ENCODE data around the gene PLXNA2. TPM values are rescaled to one million over a fixed set of nuclear protein-coding genes. Genes with fewer than 3 reads are reported as not detected.

The PLXNA2 gene
- total RNA-seq, 2 experiments from 2014 or later: 0.13 to 0.23 TPM

- H3K27ac Mint-ChIP-seq: no peak overlapping the region
- TF ChIP-seq CTCF (IDR thresholded peaks at IDR 0.05): no peak
- no peaks in the 10 kb centered on the region for H3K9me3 Mint-ChIP-seq
- no peaks in the 10 kb centered on the region for H3K4me1 Mint-ChIP-seq (ENCODE audit: low read depth)
- ATAC-seq: no peak
- CTCF ChIA-PET: interaction anchor here (0.7 to 1.2 kb wide), 2 partner anchors 11 to 45 kb away, joined by 3 read pairs; no protein-coding TSS in a partner anchor
- intact Hi-C loops (cut with micrococcal nuclease): no loop called here
- H3K27me3 Mint-ChIP-seq: peaks cover 7% of the 10 kb centered on the region
- POLR2A ChIA-PET: interaction anchor here (0.8 kb wide), 1 partner anchor 26 kb away, joined by 4 read pairs; no protein-coding TSS in a partner anchor
- H3K36me3 Mint-ChIP-seq (ENCODE audit: low read depth): no peaks in the 10 kb centered on the region
- no peak for DNase-seq
- no peak overlapping the region for H3K4me3 Mint-ChIP-seq
These were observed 45.5 kb upstream of the PLXNA2 start for GRCh38 chr1:208289716-208290115.

DNA sequence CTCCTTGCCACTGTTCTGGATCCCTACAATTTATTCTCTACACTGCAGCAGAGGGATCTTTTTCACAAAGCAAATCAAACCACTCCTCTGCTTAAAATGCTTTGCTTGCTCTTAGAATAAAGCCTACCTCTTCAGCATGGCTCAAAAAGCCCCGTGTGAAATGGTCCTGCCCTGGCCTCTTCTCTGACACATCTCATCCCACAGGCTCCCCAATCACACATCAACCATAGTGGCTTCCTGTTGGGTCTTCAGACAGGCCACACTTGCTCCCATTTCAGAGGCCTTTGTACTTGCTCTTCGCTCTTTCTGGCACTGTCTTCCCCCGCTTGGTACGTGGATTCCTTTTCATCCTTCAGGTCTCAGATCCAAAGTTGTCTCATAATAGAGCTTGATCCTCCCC lies 44.3 kb upstream of the PLXNA2 start:
- no peak overlapping the region for H3K4me3 Mint-ChIP-seq
- H3K27me3 Mint-ChIP-seq: peaks cover 7% of the 10 kb centered on the region
- TF ChIP-seq CTCF (IDR thresholded peaks at IDR 0.05): no peak
- no peaks in the 10 kb centered on the region for H3K4me1 Mint-ChIP-seq (ENCODE audit: low read depth)
- intact Hi-C loops (cut with micrococcal nuclease): no loop called here
- ChIA-PET POLR2A (interaction anchor here (0.7 kb wide), 1 partner anchor 43 kb away, joined by 3 read pairs; no protein-coding TSS in a partner anchor), CTCF (no interaction called here)
- DNase-seq (no peak), ATAC-seq (no peak)
- H3K9me3 Mint-ChIP-seq: no peaks in the 10 kb centered on the region
- H3K36me3 Mint-ChIP-seq (ENCODE audit: low read depth): no peaks in the 10 kb centered on the region
- no peak overlapping the region for H3K27ac Mint-ChIP-seq

DNA sequence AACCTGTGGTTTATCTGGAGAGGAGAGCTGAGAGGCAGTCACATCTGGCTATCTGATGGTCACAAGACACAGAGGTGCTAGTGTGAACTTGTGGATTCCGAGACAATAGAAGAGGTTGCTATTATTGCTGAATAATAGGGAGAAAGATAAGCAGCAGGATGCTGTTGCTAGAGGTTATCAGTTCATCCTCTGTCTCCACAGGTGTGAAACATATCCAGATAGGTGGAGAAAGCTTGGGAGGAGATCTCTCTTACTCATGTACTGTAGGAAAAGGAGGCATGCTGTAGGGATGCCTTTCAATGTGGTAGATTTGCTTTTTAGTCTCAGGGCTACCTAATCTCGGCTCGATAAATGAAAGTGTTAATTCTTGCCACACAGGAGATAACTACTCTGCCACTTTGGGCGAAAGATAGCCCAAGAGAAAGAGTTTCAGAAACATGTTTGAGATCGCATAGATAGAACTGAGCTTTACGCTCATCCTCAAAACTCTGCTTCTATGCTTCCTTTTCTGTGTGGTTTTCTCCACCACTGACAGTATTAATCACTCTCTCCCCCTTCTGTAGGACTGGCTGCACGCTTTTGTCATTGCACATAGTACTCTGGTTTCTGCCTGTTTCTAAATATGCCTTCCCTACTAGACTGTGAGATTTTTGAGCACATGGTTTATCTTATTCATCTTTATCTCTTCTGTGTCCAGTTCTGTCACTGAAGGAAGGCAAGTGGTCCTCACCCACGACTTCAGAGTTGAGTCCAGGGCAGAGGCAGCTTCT lies 36.7 kb upstream of the PLXNA2 start:
- POLR2A ChIA-PET: no interaction called here

DNA sequence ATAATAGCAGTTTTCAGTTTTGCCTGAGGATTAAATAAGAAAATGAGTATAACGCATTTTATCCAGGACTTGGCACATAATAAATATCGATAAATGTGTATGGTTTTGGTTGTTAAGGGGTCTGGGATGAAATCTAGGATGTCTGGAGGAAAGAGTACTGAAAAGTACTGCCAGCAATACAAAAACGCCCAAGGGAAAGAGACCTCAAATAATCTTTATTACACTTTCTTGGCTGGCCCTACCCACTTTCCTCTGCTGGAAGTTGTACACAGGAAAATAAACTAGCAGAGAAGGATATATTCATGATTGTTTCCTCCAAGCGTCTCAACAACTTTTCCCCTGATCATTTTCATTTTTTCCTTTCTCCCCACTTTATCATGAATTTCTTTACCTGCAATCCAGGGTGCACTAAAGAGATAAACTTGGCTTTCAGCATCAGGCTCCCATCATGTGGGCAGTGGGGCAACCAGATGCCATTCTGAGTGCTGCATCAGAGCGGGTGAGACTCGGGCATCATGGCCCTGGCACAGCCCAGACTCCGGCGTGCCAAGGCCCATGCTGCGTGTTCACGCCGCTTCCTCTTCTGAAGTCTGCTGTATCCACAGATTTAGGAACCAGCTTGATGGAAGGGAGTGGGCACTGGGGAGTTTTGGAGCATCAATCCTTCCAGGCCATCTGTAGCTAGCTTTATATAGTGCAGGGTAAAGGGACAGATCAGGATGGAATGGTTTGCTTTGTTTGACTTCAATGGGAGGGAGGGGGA lies 35.8 kb upstream of the PLXNA2 start:
- H3K9me3 Mint-ChIP-seq: no peaks in the 10 kb centered on the region
- H3K36me3 Mint-ChIP-seq (ENCODE audit: low read depth): no peaks in the 10 kb centered on the region
- no peaks in the 10 kb centered on the region for H3K4me1 Mint-ChIP-seq (ENCODE audit: low read depth)
- ChIA-PET POLR2A (no interaction called here), CTCF (no interaction called here)
- intact Hi-C loops (cut with micrococcal nuclease): no loop called here
- H3K4me3 Mint-ChIP-seq: no peak overlapping the region
- TF ChIP-seq CTCF (IDR thresholded peaks at IDR 0.05): no peak
- no peak for DNase-seq
- peaks cover 25% of the 10 kb centered on the region for H3K27me3 Mint-ChIP-seq
- ATAC-seq: no peak
- H3K27ac Mint-ChIP-seq: no peak overlapping the region

More for the DNA sequence above, 36.7 kb upstream of the PLXNA2 start:
- no peak for ATAC-seq
- CTCF ChIA-PET: interaction anchor here (1.2 kb wide), 1 partner anchor 259 kb away, joined by 3 read pairs; no protein-coding TSS in a partner anchor
- no peak for DNase-seq
- no peaks in the 10 kb centered on the region for H3K9me3 Mint-ChIP-seq
- H3K27me3 Mint-ChIP-seq: peaks cover 23% of the 10 kb centered on the region
- no peak overlapping the region for H3K4me3 Mint-ChIP-seq
- intact Hi-C loops (cut with micrococcal nuclease): no loop called here
- no peak overlapping the region for H3K27ac Mint-ChIP-seq
- no peaks in the 10 kb centered on the region for H3K36me3 Mint-ChIP-seq (ENCODE audit: low read depth)
- H3K4me1 Mint-ChIP-seq (ENCODE audit: low read depth): no peaks in the 10 kb centered on the region
- no peak for TF ChIP-seq CTCF (IDR thresholded peaks at IDR 0.05)

GRCh38 chr1:208278638-208279037 lies 34.5 kb upstream of the PLXNA2 start:
- intact Hi-C loops (cut with micrococcal nuclease): no loop called here
- no peak for DNase-seq
- peaks cover 30% of the 10 kb centered on the region for H3K27me3 Mint-ChIP-seq
- H3K27ac Mint-ChIP-seq: no peak overlapping the region
- H3K9me3 Mint-ChIP-seq: no peaks in the 10 kb centered on the region
- ATAC-seq: no peak
- ChIA-PET CTCF (interaction anchor here (1.3 kb wide), 1 partner anchor 11 kb away, joined by 3 read pairs; no protein-coding TSS in a partner anchor), POLR2A (no interaction called here)
- TF ChIP-seq CTCF (IDR thresholded peaks at IDR 0.05): no peak
- no peak overlapping the region for H3K4me3 Mint-ChIP-seq
- no peaks in the 10 kb centered on the region for H3K36me3 Mint-ChIP-seq (ENCODE audit: low read depth)
- no peaks in the 10 kb centered on the region for H3K4me1 Mint-ChIP-seq (ENCODE audit: low read depth)
